Ovary (tissue), 3 donors: ENCODE data around the gene LCOR.

Experiments used
- EP300 ChIP-seq: sonication (generic); formaldehyde crosslinking; IDR thresholded peaks from one replicate; pipeline ENCODE4 v1.6.1; 2017; ENCODE audit warnings: antibody characterized with exemption
- TF ChIP-seq, protein P1 (sequence below), 3 donors: fragments of 450-650 bp in 2 of 3; fragments of 200-600 bp in 1 of 3; IDR thresholded peaks; one replicate each; pipeline versions ENCODE4 v1.5.1 to v1.8.0; 2016 to 2022; ENCODE audit warnings: antibody characterized with exemption in 3 of 3, mild to moderate bottlenecking in 1 of 3
- donor health status: DM: no; HTN: no; CAD: no.

DNA sequence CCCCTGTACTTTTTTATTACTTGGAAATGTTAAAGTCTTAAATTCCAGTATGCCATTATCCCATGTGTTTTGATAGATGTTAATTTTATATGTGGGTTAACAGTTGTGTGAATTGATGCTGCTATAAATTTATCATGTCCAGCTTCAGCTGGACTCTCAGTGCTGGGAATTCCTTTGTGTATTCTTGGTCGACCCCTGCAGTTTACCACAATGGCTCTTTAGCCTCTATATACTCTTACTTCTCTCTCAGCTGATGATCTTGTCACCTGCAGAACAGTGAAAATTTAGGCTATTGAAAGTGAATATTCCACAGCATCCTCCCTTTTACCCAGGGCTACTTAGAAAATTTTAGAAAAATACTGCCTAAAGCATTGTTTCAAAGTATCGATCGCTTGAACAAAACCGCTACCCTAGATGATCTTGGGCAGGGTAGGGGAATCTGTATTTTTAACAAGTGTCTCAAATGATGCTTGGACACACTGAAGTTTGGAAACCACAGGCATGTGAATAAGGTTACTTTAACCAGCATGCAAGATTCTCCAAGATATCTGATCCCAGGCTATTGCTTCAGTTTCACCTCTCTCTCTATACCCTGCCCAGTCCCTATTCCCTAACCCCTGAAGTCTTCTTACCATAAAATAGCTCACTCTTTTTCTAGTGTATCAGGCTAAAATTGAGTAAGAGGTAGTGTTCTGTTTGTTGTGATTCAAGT is 25.4 kb downstream of the LCOR start:
- TF ChIP-seq, protein P1, sequence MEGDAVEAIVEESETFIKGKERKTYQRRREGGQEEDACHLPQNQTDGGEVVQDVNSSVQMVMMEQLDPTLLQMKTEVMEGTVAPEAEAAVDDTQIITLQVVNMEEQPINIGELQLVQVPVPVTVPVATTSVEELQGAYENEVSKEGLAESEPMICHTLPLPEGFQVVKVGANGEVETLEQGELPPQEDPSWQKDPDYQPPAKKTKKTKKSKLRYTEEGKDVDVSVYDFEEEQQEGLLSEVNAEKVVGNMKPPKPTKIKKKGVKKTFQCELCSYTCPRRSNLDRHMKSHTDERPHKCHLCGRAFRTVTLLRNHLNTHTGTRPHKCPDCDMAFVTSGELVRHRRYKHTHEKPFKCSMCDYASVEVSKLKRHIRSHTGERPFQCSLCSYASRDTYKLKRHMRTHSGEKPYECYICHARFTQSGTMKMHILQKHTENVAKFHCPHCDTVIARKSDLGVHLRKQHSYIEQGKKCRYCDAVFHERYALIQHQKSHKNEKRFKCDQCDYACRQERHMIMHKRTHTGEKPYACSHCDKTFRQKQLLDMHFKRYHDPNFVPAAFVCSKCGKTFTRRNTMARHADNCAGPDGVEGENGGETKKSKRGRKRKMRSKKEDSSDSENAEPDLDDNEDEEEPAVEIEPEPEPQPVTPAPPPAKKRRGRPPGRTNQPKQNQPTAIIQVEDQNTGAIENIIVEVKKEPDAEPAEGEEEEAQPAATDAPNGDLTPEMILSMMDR (IDR thresholded peaks at IDR 0.05): no peak
- TF ChIP-seq EP300: no peak
